Panc1 (cell line): ENCODE results near the gene CAPZA1. TPM values are rescaled to one million over a fixed set of nuclear protein-coding genes. Genes with fewer than 3 reads are reported as not detected.

ENCODE experiments used
- ATAC-seq: fragments of 200-7000 bp; cut with Tn5 transposase; 2 replicates; pipeline ENCODE4 v1.9.1; 2020; ENCODE audit warnings: mild to moderate bottlenecking, moderate library complexity
- BruUV-seq: library from RNA; stranded (reverse); fragments of 400-500 nt; replicated peaks from 2 replicates; lab custom pipeline; 2021; lab: Mats Ljungman, UMichigan
- CTCF ChIA-PET: fragments of 300-600 bp; sonication (Branson Sonifier 250); formaldehyde crosslinking; loops from one replicate; lab custom pipeline; 2022; ENCODE audit warnings: antibody characterized with exemption; lab: Charles Lee
- POLR2A ChIA-PET: fragments of 300-600 bp; sonication (Branson Sonifier 250); formaldehyde crosslinking; loops from one replicate; lab custom pipeline; 2022; ENCODE audit warnings: antibody characterized with exemption; lab: Charles Lee
- DNase-seq: peaks from one replicate; pipeline ENCODE4 v3.0.0-alpha.2; 2010; ENCODE audit warnings: low read depth, low spot score
- H3K27ac ChIP-seq: 2 replicates; pipeline ENCODE4 v1.5.1; 2011; ENCODE audit warnings: mild to moderate bottlenecking, low read length, inconsistent platforms
- H3K27me3 ChIP-seq: fragments of 200-500 bp; sonication (Bioruptor generic); 2 replicates; pipeline ENCODE4 v1.6.0; 2014; ENCODE audit warnings: low read length, inconsistent platforms; ENCODE audit not compliant: control insufficient read depth, insufficient read depth
- H3K36me3 ChIP-seq: fragments of 200-500 bp; sonication (Bioruptor generic); 2 replicates; pipeline ENCODE4 v1.5.1; 2014; ENCODE audit warnings: inconsistent platforms, mild to moderate bottlenecking, low read length, moderate library complexity; ENCODE audit not compliant: control insufficient read depth, insufficient read depth
- H3K4me1 ChIP-seq: 2 replicates; pipeline ENCODE4 v1.5.1; 2011; ENCODE audit warnings: inconsistent platforms, mild to moderate bottlenecking, low read length, moderate library complexity; ENCODE audit not compliant: control insufficient read depth, insufficient read depth
- H3K4me3 ChIP-seq, 2 experiments: 2 replicates each; pipeline ENCODE4 v1.5.1; 2011 to 2012; ENCODE audit warnings: low read depth in 2 of 2, low read length in 2 of 2, mild to moderate bottlenecking in 2 of 2, inconsistent platforms in 1 of 2, moderate library complexity in 1 of 2
- H3K9me3 ChIP-seq: fragments of 200-500 bp; sonication (Bioruptor generic); 2 replicates; pipeline ENCODE4 v1.5.1; 2014; ENCODE audit warnings: low read depth, mild to moderate bottlenecking, inconsistent platforms, low read length, moderate library complexity; ENCODE audit not compliant: control insufficient read depth, insufficient read depth
- CTCF ChIP-seq: fragments of 450-650 bp; IDR thresholded peaks from 2 replicates; pipeline ENCODE4 v1.5.1; 2017; ENCODE audit warnings: mild to moderate bottlenecking
- POLR2AphosphoS5 ChIP-seq: IDR thresholded peaks from 2 replicates; pipeline ENCODE4 v1.6.1; 2012; ENCODE audit warnings: mild to moderate bottlenecking, low read depth, low read length, moderate library complexity
- REST ChIP-seq, 2 experiments: IDR thresholded peaks; 2 replicates each; pipeline ENCODE4 v1.6.1; 2011 to 2012; ENCODE audit warnings: low read depth in 2 of 2, control low read depth in 1 of 2, low read length in 1 of 2, mild to moderate bottlenecking in 1 of 2, moderate library complexity in 1 of 2; ENCODE audit not compliant: insufficient read depth in 1 of 2
- SIN3A ChIP-seq: IDR thresholded peaks from 2 replicates; pipeline ENCODE4 v1.6.1; 2012; ENCODE audit warnings: low read depth, mild to moderate bottlenecking, low read length, moderate library complexity, borderline replicate concordance; ENCODE audit not compliant: insufficient read depth
- TCF7L2 ChIP-seq: IDR thresholded peaks from 2 replicates; pipeline ENCODE4 v1.6.1; 2011; ENCODE audit warnings: mild to moderate bottlenecking, low read depth, low read length, inconsistent platforms
- in situ Hi-C: cut with HindIII; loops from 2 replicates; pipeline ENCODE4 v1.10.0; 2016; ENCODE audit warnings: low sequenced_read_pairs, low pct_unique_long_range_greater_than_20kb
- intact Hi-C: fragments of 100-400 bp; cut with micrococcal nuclease; formaldehyde crosslinking; loops from one replicate; pipeline ENCODE4 v1.10.0; 2022; ENCODE audit not compliant: unreplicated experiment
- total RNA-seq: library from RNA; stranded (reverse); gene quantifications from one replicate; pipeline ENCODE4 v1.2.1, GENCODE V29; 2021; ENCODE audit not compliant: unreplicated experiment

The CAPZA1 gene
- total RNA-seq, 1 experiment from 2014 or later, result 128 TPM

- no peaks in the 10 kb centered on the region; the same call in 1 of the 2 replicates for H3K36me3 ChIP-seq
- DNase-seq (no peak), ATAC-seq (no peak)
- no peaks in the 10 kb centered on the region for H3K9me3 ChIP-seq
- POLR2A ChIA-PET, result no interaction called here
- CTCF ChIA-PET, result no interaction called here
- H3K27ac ChIP-seq, result no peak overlapping the region
- TF ChIP-seq TCF7L2, result no peak
- no peak for TF ChIP-seq CTCF
- no peak for TF ChIP-seq REST (IDR thresholded peaks at IDR 0.05; ENCODE audit: insufficient read depth in 1 of 2, low read depth in 2 of 2, low read length in 1 of 2)
- no peak for TF ChIP-seq POLR2AphosphoS5
- no peak for TF ChIP-seq SIN3A
- intact Hi-C loops (no loop called here), in situ Hi-C loops (no loop called here)
- peaks cover 8% of the 10 kb centered on the region for H3K4me1 ChIP-seq
- no peaks in the 10 kb centered on the region for H3K27me3 ChIP-seq
- no TSS peak for BruUV-seq
- no peak overlapping the region for H3K4me3 ChIP-seq
These were observed 74.8 kb downstream of the CAPZA1 start for GRCh38 chr1:112694363-112694929.

GRCh38 chr1:112695276-112695675 is 75.6 kb downstream of the CAPZA1 start:
- no peak for TF ChIP-seq TCF7L2
- no peak for TF ChIP-seq REST (IDR thresholded peaks at IDR 0.05; ENCODE audit: insufficient read depth in 1 of 2, low read depth in 2 of 2, low read length in 1 of 2)
- TF ChIP-seq POLR2AphosphoS5, result no peak
- no peak for TF ChIP-seq SIN3A
- no peak for TF ChIP-seq CTCF
- H3K36me3 ChIP-seq, result no peaks in the 10 kb centered on the region; the same call in 1 of the 2 replicates
- BruUV-seq, result no TSS peak
- no peaks in the 10 kb centered on the region for H3K27me3 ChIP-seq
- CTCF ChIA-PET, result no interaction called here
- intact Hi-C loops (no loop called here), in situ Hi-C loops (no loop called here)
- H3K4me1 ChIP-seq, result peaks cover 16% of the 10 kb centered on the region
- ATAC-seq (no peak), DNase-seq (no peak)
- H3K9me3 ChIP-seq, result no peaks in the 10 kb centered on the region
- no peak overlapping the region for H3K27ac ChIP-seq
- POLR2A ChIA-PET, result no interaction called here
- no peak overlapping the region for H3K4me3 ChIP-seq
